Peyer's patch (tissue), 4 donors: ENCODE data around the gene SAMM50.

ENCODE experiments used
- POLR2A ChIP-seq, 2 donors: fragments of 450-650 bp; IDR thresholded peaks; one replicate each; pipeline ENCODE4 v1.5.1; 2017; ENCODE audit warnings: antibody characterized with exemption in 2 of 2, mild to moderate bottlenecking in 2 of 2, moderate library complexity in 2 of 2
- TF ChIP-seq, protein P1 (sequence below), 6 experiments: fragments of 450-650 bp in 4 of 6; fragments of 200-600 bp in 2 of 6; sonication (generic) in 1 of 6; IDR thresholded peaks; one replicate each; pipeline ENCODE4 v1.5.1; 2017 to 2019; ENCODE audit warnings: antibody characterized with exemption in 6 of 6, mild to moderate bottlenecking in 3 of 6, moderate library complexity in 1 of 6

DNA sequence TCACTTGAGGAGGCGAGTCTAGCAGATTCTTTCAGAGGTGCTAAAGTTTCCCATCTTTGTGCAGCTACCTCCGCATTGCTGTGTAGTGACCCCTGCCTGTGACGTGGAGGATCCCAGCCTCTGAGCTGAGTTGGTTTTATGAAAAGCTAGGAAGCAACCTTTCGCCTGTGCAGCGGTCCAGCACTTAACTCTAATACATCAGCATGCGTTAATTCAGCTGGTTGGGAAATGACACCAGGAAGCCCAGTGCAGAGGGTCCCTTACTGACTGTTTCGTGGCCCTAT is 8.9 kb upstream of the SAMM50 start:
- TF ChIP-seq, protein P1, sequence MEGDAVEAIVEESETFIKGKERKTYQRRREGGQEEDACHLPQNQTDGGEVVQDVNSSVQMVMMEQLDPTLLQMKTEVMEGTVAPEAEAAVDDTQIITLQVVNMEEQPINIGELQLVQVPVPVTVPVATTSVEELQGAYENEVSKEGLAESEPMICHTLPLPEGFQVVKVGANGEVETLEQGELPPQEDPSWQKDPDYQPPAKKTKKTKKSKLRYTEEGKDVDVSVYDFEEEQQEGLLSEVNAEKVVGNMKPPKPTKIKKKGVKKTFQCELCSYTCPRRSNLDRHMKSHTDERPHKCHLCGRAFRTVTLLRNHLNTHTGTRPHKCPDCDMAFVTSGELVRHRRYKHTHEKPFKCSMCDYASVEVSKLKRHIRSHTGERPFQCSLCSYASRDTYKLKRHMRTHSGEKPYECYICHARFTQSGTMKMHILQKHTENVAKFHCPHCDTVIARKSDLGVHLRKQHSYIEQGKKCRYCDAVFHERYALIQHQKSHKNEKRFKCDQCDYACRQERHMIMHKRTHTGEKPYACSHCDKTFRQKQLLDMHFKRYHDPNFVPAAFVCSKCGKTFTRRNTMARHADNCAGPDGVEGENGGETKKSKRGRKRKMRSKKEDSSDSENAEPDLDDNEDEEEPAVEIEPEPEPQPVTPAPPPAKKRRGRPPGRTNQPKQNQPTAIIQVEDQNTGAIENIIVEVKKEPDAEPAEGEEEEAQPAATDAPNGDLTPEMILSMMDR (IDR thresholded peaks at IDR 0.05): no peak
- TF ChIP-seq POLR2A (IDR thresholded peaks at IDR 0.05): no peak
